ENCODE results near the gene LTB4R. TPM values are rescaled to one million over a fixed set of nuclear protein-coding genes. Genes with fewer than 3 reads are reported as not detected.

The LTB4R gene
- total and polyA plus RNA-seq, 5 donors, result 1.6 to 3.1 (median 2.3) TPM

DNA sequence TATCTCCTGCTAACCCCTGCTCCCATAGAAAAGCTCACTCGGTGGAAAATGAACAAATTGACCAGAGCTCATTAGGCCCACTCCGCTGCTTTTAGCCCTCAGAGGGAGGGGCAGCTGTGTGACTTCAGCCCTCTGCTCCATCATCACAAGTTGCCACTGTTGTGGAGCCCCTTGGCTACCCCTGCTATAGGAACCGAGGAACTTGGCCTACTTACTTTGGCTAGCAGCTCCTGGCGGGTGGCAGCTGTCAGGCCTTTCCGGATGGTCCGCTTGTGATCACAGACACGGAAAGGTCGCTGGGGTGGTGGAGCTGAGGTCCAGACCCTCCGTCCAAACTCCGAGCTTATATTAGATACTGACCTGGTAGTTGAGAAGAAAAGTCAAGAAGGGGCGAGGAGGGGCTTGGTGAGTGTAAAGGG lies 4.1 kb upstream of the LTB4R start:
- no peak for ATAC-seq
- H3K27me3 ChIP-seq (ENCODE audit: control insufficient read depth, insufficient read depth), result no peaks in the 10 kb centered on the region

DNA sequence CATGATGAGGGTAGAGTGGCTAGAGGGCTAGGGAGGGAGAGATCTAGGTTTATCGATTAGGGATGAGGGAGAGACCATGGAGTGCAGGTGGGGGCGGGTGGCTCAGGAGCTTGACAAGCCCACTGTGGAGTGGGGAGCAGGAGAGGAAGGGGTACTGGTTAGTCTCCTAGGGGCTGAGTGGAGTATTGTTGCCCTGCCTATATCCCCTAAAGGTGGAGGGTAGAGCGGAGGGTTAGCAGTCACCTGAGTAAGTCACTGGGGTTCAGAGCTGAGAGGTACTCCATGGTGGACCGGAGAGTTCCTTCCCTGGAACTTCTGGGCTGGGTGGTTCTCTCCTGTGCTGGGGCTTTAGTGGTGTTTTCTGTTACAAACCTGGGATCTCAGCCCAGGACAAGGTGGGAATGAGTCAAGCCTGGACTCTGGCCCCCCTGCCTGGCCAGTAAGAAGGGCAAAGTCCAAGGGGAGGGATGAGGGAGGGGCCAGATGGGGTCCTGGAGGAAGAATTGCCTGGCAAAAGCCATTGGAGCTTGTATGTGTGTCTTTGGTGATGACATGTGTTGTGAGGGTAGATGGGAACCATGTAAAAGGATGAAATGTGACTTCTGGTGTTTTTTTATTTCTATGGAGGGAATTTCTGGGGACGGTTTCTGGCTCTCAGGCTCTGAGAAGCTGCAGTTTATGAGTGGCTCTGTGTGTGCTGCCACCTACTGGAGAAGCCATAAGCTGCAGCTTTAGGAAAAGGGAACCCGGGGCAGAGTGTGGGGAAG lies 3.5 kb upstream of the LTB4R start, which contains the start of gene CIDEB:
CIDEB (minus strand) TSS at position 403 of the 767 bp plus-strand sequence; CDS start at position 284, 119 bp downstream.
- no peaks in the 10 kb centered on the region for H3K9me3 ChIP-seq (ENCODE audit: control insufficient read depth, low read length)
- intact Hi-C loops (cut with DNase I), result no loop called here
- WGBS, result 60% methylated on average over 6 of the region's 6 CpGs
- H3K4me3 ChIP-seq (ENCODE audit: low read length), result no peak within 1 kb of the TSS
- peaks cover 6% of the 10 kb centered on the region for H3K4me1 ChIP-seq (ENCODE audit: control insufficient read depth, insufficient read depth, low read length)
- ATAC-seq, result no peak
- H3K27ac ChIP-seq (ENCODE audit: low read length), result no peak within 1 kb of the TSS
- peak in 2 of 3 donors; percentile 64 to 77 for DNase-seq
- no peaks in the 10 kb centered on the region for H3K27me3 ChIP-seq (ENCODE audit: control insufficient read depth, insufficient read depth)

More for the DNA sequence above, 4.1 kb upstream of the LTB4R start:
- no peaks in the 10 kb centered on the region for H3K9me3 ChIP-seq (ENCODE audit: control insufficient read depth, low read length)
- H3K27ac ChIP-seq (ENCODE audit: low read length), result no peak overlapping the region
- 81% methylated on average over 11 of the region's 11 CpGs for WGBS
- peak in 1 of 3 donors; percentile 44 for DNase-seq
- H3K4me3 ChIP-seq (ENCODE audit: low read length), result no peak overlapping the region
- H3K4me1 ChIP-seq (ENCODE audit: control insufficient read depth, insufficient read depth, low read length), result peaks cover 6% of the 10 kb centered on the region
- intact Hi-C loops (cut with DNase I), result no loop called here

DNA sequence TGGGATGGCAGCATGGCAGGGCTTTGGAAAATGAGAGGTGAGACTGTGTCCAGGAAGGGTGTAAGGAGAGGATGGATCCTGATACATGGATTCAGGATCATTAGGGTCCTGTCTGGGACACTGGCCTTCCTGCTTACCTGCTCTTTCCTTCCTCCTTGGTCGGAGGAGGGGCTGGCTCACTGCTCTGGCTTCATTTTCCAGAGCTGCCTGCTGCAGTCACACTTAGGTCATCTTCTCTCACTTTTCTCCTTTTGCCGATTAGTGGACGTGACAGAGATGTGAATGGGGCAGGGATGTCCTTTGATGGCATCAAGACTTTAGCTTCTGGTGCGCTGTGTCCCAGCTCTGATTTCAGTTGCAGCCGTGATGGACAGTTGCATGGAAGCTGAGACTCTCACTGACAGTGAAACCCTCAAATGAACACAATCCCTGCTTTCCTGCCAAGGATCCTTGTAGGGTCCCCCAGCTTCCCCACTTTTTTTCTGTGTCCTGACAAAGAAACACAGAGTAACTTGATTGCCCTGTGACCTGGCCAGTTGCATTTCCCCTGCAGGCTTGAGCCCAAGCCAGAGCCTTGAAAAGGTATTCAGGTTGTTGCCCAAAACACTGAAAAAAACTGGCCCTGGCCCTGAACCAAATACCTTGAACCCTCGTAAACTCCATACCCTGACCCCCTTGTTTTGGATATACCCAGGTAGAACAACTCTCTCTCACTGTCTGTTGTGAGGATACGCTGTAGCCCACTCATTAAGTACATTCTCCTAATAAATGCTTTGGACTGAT lies 2.8 kb upstream of the LTB4R start:
- peak in 1 of 3 donors; percentile 9 for DNase-seq
- ATAC-seq, result no peak
- intact Hi-C loops (cut with DNase I), result no loop called here
- Histone ChIP-seq H3K4me3 (ENCODE audit: low read length) (no peak overlapping the region), H3K4me1 (ENCODE audit: control insufficient read depth, insufficient read depth, low read length) (peaks cover 6% of the 10 kb centered on the region), H3K27ac (ENCODE audit: low read length) (no peak overlapping the region), H3K27me3 (ENCODE audit: control insufficient read depth, insufficient read depth) (no peaks in the 10 kb centered on the region), H3K9me3 (ENCODE audit: control insufficient read depth, low read length) (no peaks in the 10 kb centered on the region)
- 75% methylated on average over 7 of the region's 7 CpGs for whole genome bisulfite sequencing

GRCh38 chr14:24309538-24310264 lies 1.6 kb upstream of the LTB4R start, which contains the start of gene LTB4R2:
LTB4R2 (plus strand) TSS chr14:24310140; CDS start chr14:24310665, 525 bp downstream.
- intact Hi-C loops (cut with DNase I), result no loop called here
- WGBS, result 63% methylated on average over 5 of the region's 5 CpGs
- ATAC-seq (no peak), DNase-seq (peak in 1 of 3 donors; percentile 48)
- Histone ChIP-seq H3K9me3 (ENCODE audit: control insufficient read depth, low read length) (no peaks in the 10 kb centered on the region), H3K4me3 (ENCODE audit: low read length) (peak within 1 kb of the TSS; percentile 45), H3K4me1 (ENCODE audit: control insufficient read depth, insufficient read depth, low read length) (peaks cover 6% of the 10 kb centered on the region), H3K27ac (ENCODE audit: low read length) (peak within 1 kb of the TSS; percentile 10), H3K27me3 (ENCODE audit: control insufficient read depth, insufficient read depth) (no peaks in the 10 kb centered on the region)

GRCh38 chr14:24310265-24310645 lies 1.0 kb upstream of the LTB4R start:
- Histone ChIP-seq H3K4me1 (ENCODE audit: control insufficient read depth, insufficient read depth, low read length) (peaks cover 6% of the 10 kb centered on the region), H3K9me3 (ENCODE audit: control insufficient read depth, low read length) (no peaks in the 10 kb centered on the region), H3K27me3 (ENCODE audit: control insufficient read depth, insufficient read depth) (no peaks in the 10 kb centered on the region), H3K27ac (ENCODE audit: low read length) (peak overlapping the region; percentile 10), H3K4me3 (ENCODE audit: low read length) (peak overlapping the region; percentile 45)
- intact Hi-C loops (cut with DNase I), result no loop called here
- ATAC-seq (no peak), DNase-seq (peak in 1 of 3 donors; percentile 58)
- WGBS, result 18% methylated on average over 5 of the region's 5 CpGs

DNA sequence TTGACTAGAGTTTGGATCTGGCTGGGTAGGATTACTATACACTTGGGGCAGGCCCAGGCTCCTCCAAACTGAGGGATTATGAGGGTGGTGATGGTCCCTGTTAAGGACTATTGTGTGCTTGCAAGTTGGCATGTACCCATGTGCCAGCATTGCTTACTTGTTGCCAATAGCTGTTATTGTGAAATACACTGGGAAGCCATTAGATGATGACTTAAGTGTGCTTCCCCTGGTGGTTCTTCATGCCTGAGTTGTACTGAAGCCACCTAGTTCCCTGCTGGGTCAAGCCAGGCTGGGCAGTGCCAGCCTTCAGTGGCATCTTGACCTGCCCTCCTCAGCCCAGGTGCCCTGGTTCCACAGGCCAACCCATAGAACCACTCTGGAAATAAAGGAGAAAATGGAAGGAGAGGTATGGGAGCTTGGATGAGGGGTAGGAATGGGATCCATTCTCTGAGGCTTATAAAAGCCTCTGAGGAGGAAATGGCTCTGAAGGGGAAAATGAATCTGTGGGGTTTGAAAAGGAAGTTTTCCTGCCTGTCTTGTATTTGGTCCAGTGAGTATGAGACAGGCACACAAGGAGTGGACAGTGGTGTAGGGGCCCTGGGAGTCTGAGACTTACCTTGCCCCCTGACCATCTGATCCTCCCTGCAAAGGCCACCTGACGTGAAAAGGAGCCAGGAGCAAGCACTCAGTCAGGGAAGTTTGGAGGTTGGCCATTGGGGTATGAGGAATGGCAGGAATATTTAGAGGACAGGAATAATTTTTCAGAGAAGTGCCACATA lies 724 bp downstream of the LTB4R start:
- DNase-seq (peak in 1 of 3 donors; percentile 21), ATAC-seq (no peak)
- WGBS, result 81% methylated on average over 1 of the region's 1 CpG
- intact Hi-C loops (cut with DNase I), result no loop called here
- Histone ChIP-seq H3K27me3 (ENCODE audit: control insufficient read depth, insufficient read depth) (no peaks in the 10 kb centered on the region), H3K4me1 (ENCODE audit: control insufficient read depth, insufficient read depth, low read length) (peaks cover 7% of the 10 kb centered on the region), H3K4me3 (ENCODE audit: low read length) (peak overlapping the region; percentile 45), H3K9me3 (ENCODE audit: control insufficient read depth, low read length) (no peaks in the 10 kb centered on the region), H3K27ac (ENCODE audit: low read length) (peak overlapping the region; percentile 10)

- 55% methylated on average over 9 of the region's 9 CpGs for WGBS
- DNase-seq (peak in 1 of 3 donors; percentile 65), ATAC-seq (no peak)
- intact Hi-C loops (cut with DNase I), result no loop called here
- Histone ChIP-seq H3K9me3 (ENCODE audit: control insufficient read depth, low read length) (no peaks in the 10 kb centered on the region), H3K4me1 (ENCODE audit: control insufficient read depth, insufficient read depth, low read length) (peaks cover 7% of the 10 kb centered on the region), H3K27me3 (ENCODE audit: control insufficient read depth, insufficient read depth) (no peaks in the 10 kb centered on the region), H3K27ac (ENCODE audit: low read length) (peak overlapping the region; percentile 53), H3K4me3 (ENCODE audit: low read length) (no peak overlapping the region)
Measured at GRCh38 chr14:24312736-24313507, 1.6 kb downstream of the LTB4R start.

DNA sequence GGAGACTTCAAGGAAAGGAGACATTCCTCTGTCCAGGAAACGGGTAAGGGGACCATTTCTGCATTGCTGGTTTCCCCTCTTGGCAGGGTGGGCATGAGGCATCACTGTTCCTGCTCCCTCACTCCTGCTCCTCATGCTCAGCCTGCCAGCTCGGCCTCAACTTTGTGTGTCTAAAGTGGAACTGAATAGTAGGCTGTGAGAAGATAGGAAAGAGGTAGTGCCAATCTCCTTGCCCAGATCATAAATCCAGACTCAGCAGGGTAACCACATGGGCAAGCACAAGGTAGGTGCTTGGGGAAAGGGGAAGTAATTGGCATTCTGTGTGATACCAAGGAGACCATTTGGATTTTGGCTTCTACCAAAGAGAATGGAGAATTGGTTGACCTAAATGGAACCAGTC lies 2.6 kb downstream of the LTB4R start:
- DNase-seq (peak in 1 of 3 donors; percentile 52), ATAC-seq (no peak)
- H3K4me3 ChIP-seq (ENCODE audit: low read length), result no peak overlapping the region
- no peaks in the 10 kb centered on the region for H3K9me3 ChIP-seq (ENCODE audit: control insufficient read depth, low read length)
- WGBS, result 76% methylated on average over 2 of the region's 2 CpGs
- H3K27ac ChIP-seq (ENCODE audit: low read length), result no peak overlapping the region
- intact Hi-C loops (cut with DNase I), result no loop called here
- H3K4me1 ChIP-seq (ENCODE audit: control insufficient read depth, insufficient read depth, low read length), result peaks cover 7% of the 10 kb centered on the region
- no peaks in the 10 kb centered on the region for H3K27me3 ChIP-seq (ENCODE audit: control insufficient read depth, insufficient read depth)

GRCh38 chr14:24314377-24315193 lies 3.3 kb downstream of the LTB4R start:
- peaks cover 7% of the 10 kb centered on the region for H3K4me1 ChIP-seq (ENCODE audit: control insufficient read depth, insufficient read depth, low read length)
- 71% methylated on average over 5 of the region's 5 CpGs for WGBS

More at GRCh38 chr14:24314377-24315193, 3.3 kb downstream of the LTB4R start:
- Histone ChIP-seq H3K9me3 (ENCODE audit: control insufficient read depth, low read length) (no peaks in the 10 kb centered on the region), H3K27ac (ENCODE audit: low read length) (no peak overlapping the region), H3K27me3 (ENCODE audit: control insufficient read depth, insufficient read depth) (no peaks in the 10 kb centered on the region), H3K4me3 (ENCODE audit: low read length) (no peak overlapping the region)
- ATAC-seq (no peak), DNase-seq (peak in 1 of 3 donors; percentile 41)
- intact Hi-C loops (cut with DNase I), result no loop called here

All from right cardiac atrium (tissue), 5 donors.